Stimulated activated naive CD8-positive, alpha-beta T cell treated with anti-CD3 and anti-CD28 coated beads, Interleukin-15, amount 100 ng/mL, for 72 hours (primary cell): ENCODE results near the gene PRKAG1.
"Not testable (repeated sequence)": the region's sequence is repeated elsewhere in the genome, so short reads cannot be mapped to it uniquely, and the experiment has no call there.

ENCODE experiments used
- ATAC-seq: fragments of 150-1000 bp; cut with Tn5 transposase; 2 replicates; pipeline ENCODE4 v1.10.0; 2021; ENCODE audit warnings: mild to moderate bottlenecking, moderate library complexity
- DNase-seq, 2 donors: peaks; one replicate each; pipeline ENCODE4 v3.0.0; 2021 to 2022
- H3K27ac Mint-ChIP-seq, 2 donors: one replicate each; pipeline ENCODE4 v1.8.0; 2022; ENCODE audit warnings: mild to moderate bottlenecking in 2 of 2, mixed read lengths in 2 of 2, moderate library complexity in 2 of 2
- H3K27me3 Mint-ChIP-seq: one replicate; pipeline ENCODE4 v1.8.0; 2022; ENCODE audit warnings: mixed read lengths
- H3K4me1 Mint-ChIP-seq: one replicate; pipeline ENCODE4 v1.8.0; 2022; ENCODE audit warnings: mild to moderate bottlenecking, mixed read lengths
- H3K4me3 Mint-ChIP-seq, 2 donors: one replicate each; pipeline ENCODE4 v1.8.0; 2022; ENCODE audit warnings: mild to moderate bottlenecking in 2 of 2, mixed read lengths in 2 of 2, moderate library complexity in 1 of 2
- H3K9me3 Mint-ChIP-seq, 2 donors: one replicate each; pipeline ENCODE4 v1.8.0; 2022; ENCODE audit warnings: mixed read lengths in 2 of 2

The PRKAG1 gene

GRCh38 chr12:49018261-49019119, at the start of gene PRKAG1:
PRKAG1 (minus strand) TSS chr12:49018776; CDS start chr12:49018740, 36 bp downstream.
- H3K4me1 Mint-ChIP-seq = peaks cover 52% of the 10 kb centered on the region
- peak within 1 kb of the TSS; percentile 91 to 93 for H3K4me3 Mint-ChIP-seq
- ATAC-seq (peak; percentile 91), DNase-seq (peak; percentile 93 to 97)
- peak within 1 kb of the TSS; percentile 97 to 98 for H3K27ac Mint-ChIP-seq
- H3K9me3 Mint-ChIP-seq = no peaks in the 10 kb centered on the region
- H3K27me3 Mint-ChIP-seq = no peaks in the 10 kb centered on the region

GRCh38 chr12:49066120-49066519, 47.5 kb upstream of the PRKAG1 start:
- no peak overlapping the region for H3K4me3 Mint-ChIP-seq
- ATAC-seq = no peak
- no peak overlapping the region for H3K27ac Mint-ChIP-seq

DNA sequence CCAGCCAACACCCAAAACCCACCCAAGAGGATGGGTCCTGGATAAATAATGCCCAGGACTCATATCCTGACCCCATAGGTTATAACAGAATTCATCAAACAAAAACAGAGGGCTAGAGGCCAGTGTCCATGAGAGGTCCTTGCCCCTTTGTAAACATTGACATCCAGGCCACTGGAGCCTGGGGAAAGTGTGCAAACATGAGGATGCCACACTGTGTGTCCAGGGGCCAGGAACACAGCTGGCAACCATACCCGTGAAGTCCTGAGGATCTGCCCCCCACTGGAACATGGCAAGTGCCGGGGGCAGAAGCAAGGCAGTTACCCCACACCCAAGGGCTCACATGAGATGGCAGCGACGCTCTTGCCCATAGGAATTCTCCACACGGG, 46.2 kb upstream of the PRKAG1 start:
- no peak for ATAC-seq

More at GRCh38 chr12:49066120-49066519, 47.5 kb upstream of the PRKAG1 start:
- no peak for DNase-seq
- Mint-ChIP-seq H3K4me1 (peaks cover 39% of the 10 kb centered on the region), H3K27me3 (no peaks in the 10 kb centered on the region), H3K9me3 (no peaks in the 10 kb centered on the region)

DNA sequence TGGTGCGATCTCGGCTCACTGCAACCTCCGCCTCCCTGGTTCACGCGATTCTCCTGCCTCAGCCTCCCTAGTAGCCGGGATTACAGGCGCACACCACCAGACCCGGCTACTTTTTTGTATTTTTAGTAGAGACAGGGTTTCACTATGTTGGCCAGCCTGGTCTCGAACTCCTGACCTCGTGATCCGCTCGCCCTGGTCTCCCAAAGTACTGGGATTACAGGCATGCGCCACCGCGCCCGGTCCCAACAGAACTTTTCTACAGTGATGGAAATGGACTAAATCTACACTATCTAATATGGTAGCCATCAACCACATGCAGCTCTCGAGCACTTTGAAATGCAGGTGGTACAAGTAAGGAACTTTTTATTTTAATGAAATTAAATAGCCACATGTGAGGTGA, 43.3 kb upstream of the PRKAG1 start:
- peak overlapping the region; percentile 30 to 89 for H3K4me3 Mint-ChIP-seq
- H3K4me1 Mint-ChIP-seq = peaks cover 44% of the 10 kb centered on the region
- ATAC-seq, H3K27me3 Mint-ChIP-seq, H3K9me3 Mint-ChIP-seq, H3K27ac Mint-ChIP-seq, DNase-seq: not testable (repeated sequence)

More for the DNA sequence above, 46.2 kb upstream of the PRKAG1 start:
- Mint-ChIP-seq H3K27me3 (no peaks in the 10 kb centered on the region), H3K4me1 (peaks cover 34% of the 10 kb centered on the region), H3K9me3 (no peaks in the 10 kb centered on the region), H3K4me3 (no peak overlapping the region), H3K27ac (no peak overlapping the region)
- no peak for DNase-seq

DNA sequence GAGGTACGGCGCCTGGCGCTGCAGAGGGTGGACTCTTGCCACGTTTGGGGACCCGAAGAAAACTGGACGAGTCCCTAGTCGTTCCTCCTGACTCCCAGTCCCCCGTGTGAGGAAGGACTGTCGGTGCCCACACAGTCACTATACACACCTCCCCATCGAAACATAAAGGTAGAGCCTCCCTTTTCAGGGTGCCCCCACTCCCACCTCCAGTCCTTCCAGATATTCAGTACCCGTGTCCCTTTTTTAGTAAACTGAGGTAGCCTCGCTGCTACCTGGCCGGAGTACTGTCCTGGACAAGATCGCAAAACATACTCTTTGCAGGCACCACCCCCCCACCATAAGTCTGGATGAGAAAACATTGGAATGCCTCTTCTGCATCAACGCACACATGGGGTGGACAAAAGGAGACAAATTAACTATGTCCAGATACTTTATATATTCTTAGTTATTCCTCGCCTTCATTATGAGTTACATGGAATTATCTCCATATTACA, 42.6 kb upstream of the PRKAG1 start:
- H3K4me1 Mint-ChIP-seq = peaks cover 52% of the 10 kb centered on the region
- H3K27ac Mint-ChIP-seq = peak overlapping the region; percentile 97
- H3K27me3 Mint-ChIP-seq = no peaks in the 10 kb centered on the region
- peak overlapping the region; percentile 89 to 93 for H3K4me3 Mint-ChIP-seq
- H3K9me3 Mint-ChIP-seq = no peaks in the 10 kb centered on the region
- DNase-seq = no peak
- no peak for ATAC-seq

GRCh38 chr12:49060237-49061156, 41.9 kb upstream of the PRKAG1 start, which contains the start of gene KMT2D:
KMT2D (minus strand) TSS chr12:49060794; CDS start chr12:49055324, 5,470 bp downstream.
- Mint-ChIP-seq H3K27me3 (no peaks in the 10 kb centered on the region), H3K27ac (peak within 1 kb of the TSS; percentile 97), H3K4me1 (peaks cover 59% of the 10 kb centered on the region), H3K4me3 (peak within 1 kb of the TSS; percentile 94 to 97), H3K9me3 (no peaks in the 10 kb centered on the region)
- peak; percentile 89 for ATAC-seq
- DNase-seq = peak; percentile 87 to 90

- H3K27me3 Mint-ChIP-seq = no peaks in the 10 kb centered on the region
- DNase-seq = peak; percentile 46
- peak; percentile 33 for ATAC-seq
- peaks cover 68% of the 10 kb centered on the region for H3K4me1 Mint-ChIP-seq
- H3K4me3 Mint-ChIP-seq = peak overlapping the region; percentile 94 to 97
- H3K27ac Mint-ChIP-seq = peak overlapping the region; percentile 96
- no peaks in the 10 kb centered on the region for H3K9me3 Mint-ChIP-seq
Measured at GRCh38 chr12:49059299-49060171, 41.0 kb upstream of the PRKAG1 start.

DNA sequence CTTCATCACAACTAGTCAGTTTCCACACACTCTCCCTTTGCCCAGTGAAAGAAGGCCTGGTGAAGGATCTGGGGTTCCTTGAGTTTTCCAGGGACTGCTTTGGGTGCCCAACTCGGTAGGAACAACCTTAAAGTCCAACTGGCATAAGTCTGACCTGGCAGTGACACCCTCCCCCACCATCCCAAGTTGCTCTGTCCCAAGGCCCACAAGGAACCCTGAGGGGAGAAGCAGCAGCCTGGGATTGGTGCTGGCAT, 40.4 kb upstream of the PRKAG1 start:
- DNase-seq (no peak), ATAC-seq (no peak)
- peak overlapping the region; percentile 96 for H3K27ac Mint-ChIP-seq
- no peaks in the 10 kb centered on the region for H3K27me3 Mint-ChIP-seq
- H3K4me1 Mint-ChIP-seq = peaks cover 68% of the 10 kb centered on the region
- H3K9me3 Mint-ChIP-seq = no peaks in the 10 kb centered on the region
- H3K4me3 Mint-ChIP-seq = peak overlapping the region; percentile 94 to 97

DNA sequence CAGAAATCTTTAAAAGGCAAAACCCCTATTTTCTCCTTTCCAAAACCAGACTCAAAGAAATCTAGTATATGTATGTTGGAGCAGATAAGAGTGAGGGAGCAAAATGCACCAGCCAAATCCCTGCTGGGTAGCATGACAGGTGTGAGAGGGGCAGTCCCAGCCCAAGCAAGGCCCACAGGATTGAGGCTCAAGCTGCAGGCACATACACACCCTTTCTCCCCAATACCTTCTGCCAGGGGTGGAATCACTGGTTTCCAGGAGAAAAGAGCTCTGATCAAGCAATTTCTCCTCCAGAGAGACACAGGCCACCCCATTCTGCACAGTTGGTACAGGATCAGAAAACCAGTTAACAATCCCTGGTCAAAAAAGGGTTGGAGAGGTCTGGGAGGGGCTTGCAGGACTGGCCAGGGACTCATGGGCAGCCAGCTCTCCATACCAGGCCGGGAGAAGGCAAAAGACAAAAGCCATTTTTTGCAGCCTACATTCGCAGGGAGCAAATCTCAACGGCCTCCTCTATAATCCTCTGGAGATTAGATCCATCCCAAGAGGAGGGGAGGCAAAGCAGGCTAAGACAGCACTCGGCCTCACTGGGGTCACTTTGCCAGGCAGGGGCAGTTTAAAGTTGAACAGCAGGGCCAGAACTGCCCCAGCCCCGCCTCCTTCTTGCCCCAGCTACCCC, 39.9 kb upstream of the PRKAG1 start:
- Mint-ChIP-seq H3K27ac (peak overlapping the region; percentile 96), H3K4me1 (peaks cover 63% of the 10 kb centered on the region), H3K4me3 (peak overlapping the region; percentile 94 to 97), H3K9me3 (no peaks in the 10 kb centered on the region), H3K27me3 (no peaks in the 10 kb centered on the region)
- ATAC-seq (no peak), DNase-seq (no peak)

DNA sequence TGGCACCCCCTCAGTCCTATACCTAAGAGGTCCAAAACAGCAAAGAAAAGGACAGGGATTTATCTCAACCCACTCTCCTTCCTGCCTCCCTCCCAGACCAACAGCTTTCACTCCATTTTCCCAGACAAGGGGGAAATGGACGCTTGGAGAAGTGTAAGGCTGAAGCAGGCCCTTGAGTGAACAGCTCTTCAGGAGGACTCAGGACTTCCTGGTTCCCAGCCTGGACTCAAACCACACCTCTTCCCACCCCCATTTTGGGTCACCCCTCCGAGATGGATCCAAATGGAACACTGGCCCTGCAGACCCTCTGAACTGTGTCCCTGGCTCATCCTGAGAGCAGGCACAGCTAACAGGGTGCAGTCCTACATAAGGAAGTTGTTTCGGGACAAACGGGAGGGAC, 39.3 kb upstream of the PRKAG1 start:
- Mint-ChIP-seq H3K4me1 (peaks cover 60% of the 10 kb centered on the region), H3K27ac (peak overlapping the region; percentile 86 to 89), H3K27me3 (no peaks in the 10 kb centered on the region), H3K9me3 (no peaks in the 10 kb centered on the region), H3K4me3 (peak overlapping the region; percentile 94 to 97)
- ATAC-seq = no peak
- no peak for DNase-seq

DNA sequence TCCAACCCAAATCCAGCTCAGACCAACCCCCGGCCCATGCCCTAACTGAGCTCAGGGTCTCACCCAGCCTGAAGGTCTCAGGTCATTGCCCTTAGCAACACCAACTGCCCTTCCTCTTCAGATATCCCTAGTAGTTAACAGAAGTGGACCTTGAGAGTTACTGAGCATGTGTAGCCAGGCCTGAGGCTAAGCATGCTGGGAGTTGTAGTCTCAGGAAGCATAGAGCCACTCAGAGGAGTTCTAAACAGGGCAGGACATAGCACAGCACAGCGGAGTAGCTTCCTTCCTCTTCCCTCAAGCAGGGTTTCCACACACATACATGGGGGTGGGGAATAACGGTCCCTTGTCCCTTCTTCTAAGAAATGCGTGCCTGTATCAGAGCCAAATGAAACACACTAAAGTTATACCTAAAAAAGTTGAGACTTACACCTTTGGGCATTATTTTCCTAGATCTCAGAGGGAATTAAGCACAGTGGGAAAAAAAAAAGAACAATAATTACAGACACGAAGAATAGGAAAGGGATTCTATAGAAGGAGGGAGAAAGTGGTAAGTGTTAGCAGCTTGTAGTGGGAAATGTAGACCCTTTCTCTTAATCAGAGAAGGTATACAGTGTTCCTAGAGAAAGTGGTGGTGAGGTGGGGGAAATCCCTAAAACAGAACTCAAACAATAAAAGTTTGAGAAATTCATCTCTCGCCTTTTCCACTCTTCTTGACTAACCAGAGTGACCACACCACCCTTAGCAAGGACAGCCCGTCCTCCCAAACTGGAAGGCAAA, 37.6 kb upstream of the PRKAG1 start:
- Mint-ChIP-seq H3K27ac (peak overlapping the region; percentile 36 to 93), H3K4me1 (peaks cover 52% of the 10 kb centered on the region), H3K4me3 (peak overlapping the region; percentile 94 to 97), H3K27me3 (no peaks in the 10 kb centered on the region), H3K9me3 (no peaks in the 10 kb centered on the region)
- peak; percentile 32 to 48 for DNase-seq
- peak; percentile 76 for ATAC-seq

DNA sequence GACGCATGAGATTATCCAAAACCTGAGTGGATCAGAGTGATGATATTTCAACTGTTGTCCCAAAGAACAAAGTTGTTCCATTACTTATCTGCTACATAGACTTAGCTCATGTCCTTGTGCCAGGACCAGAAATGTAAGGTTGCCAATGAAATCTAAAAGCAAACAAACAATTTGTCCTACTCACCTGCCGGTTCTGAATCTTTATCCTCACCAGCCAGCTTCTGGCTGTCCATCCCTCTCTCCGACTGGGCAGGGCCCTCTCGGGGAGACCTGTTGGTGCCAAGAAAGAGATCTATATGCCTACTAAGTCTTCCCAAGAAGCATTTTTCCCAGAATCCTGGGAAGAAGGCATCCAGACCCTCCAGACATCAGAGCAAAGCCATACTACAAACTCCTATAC, 36.5 kb upstream of the PRKAG1 start:
- no peaks in the 10 kb centered on the region for H3K27me3 Mint-ChIP-seq
- ATAC-seq = no peak
- peak overlapping the region in 1 of 2 donors; percentile 3 for H3K4me3 Mint-ChIP-seq
- H3K9me3 Mint-ChIP-seq = no peaks in the 10 kb centered on the region
- peaks cover 55% of the 10 kb centered on the region for H3K4me1 Mint-ChIP-seq
- no peak for DNase-seq
- H3K27ac Mint-ChIP-seq = no peak overlapping the region

DNA sequence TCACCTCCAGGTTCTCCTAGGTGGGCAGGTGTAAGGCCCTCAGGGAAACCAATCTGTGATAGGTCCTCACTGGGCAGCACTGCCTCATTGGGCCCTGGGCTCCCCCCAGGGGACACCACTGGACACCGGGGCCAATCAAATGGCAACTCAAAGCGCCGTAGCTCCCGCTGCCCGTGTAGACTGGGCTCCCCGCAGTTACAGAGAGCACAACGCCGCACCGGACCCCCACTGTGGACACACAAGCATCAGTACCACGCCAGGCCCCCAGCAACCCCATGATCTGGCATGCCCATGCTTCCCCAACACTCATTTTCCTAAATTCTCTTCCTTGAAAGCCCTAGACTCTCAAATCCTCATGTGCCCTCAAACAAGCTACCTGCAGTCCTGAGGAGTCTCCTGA, 35.9 kb upstream of the PRKAG1 start:
- DNase-seq (no peak), ATAC-seq (no peak)
- Mint-ChIP-seq H3K27me3 (no peaks in the 10 kb centered on the region), H3K4me1 (peaks cover 55% of the 10 kb centered on the region), H3K27ac (no peak overlapping the region), H3K4me3 (no peak overlapping the region), H3K9me3 (no peaks in the 10 kb centered on the region)

- H3K27ac Mint-ChIP-seq = peak overlapping the region in 1 of 2 donors; percentile 8
- peaks cover 53% of the 10 kb centered on the region for H3K4me1 Mint-ChIP-seq
- no peak overlapping the region for H3K4me3 Mint-ChIP-seq
- H3K9me3 Mint-ChIP-seq = no peaks in the 10 kb centered on the region
- DNase-seq = no peak
- no peaks in the 10 kb centered on the region for H3K27me3 Mint-ChIP-seq
- ATAC-seq = no peak
Measured at GRCh38 chr12:49054096-49054495, 35.5 kb upstream of the PRKAG1 start.
